Aorta (tissue), 5 donors: Measurements from ENCODE around the gene MAML2. TPM values are rescaled to one million over a fixed set of nuclear protein-coding genes. Genes with fewer than 3 reads are reported as not detected.
A peak's percentile ranks its signal among the peaks of the same experiment; 100 is the strongest.

Experiments used
- ATAC-seq: fragments of 200-7000 bp; cut with Tn5 transposase; one replicate; pipeline ENCODE4 v1.9.1; 2022; ENCODE audit warnings: moderate library complexity; ENCODE audit not compliant: low FRiP score
- DNase-seq, 2 donors: peaks; one replicate each; pipeline ENCODE4 v3.0.0-alpha.2; 2020
- H3K27ac ChIP-seq, 2 donors: one replicate each; pipeline ENCODE4 v1.5.1; 2013; ENCODE audit warnings: low read length in 2 of 2, mild to moderate bottlenecking in 2 of 2, moderate library complexity in 2 of 2, control low read depth in 1 of 2, inconsistent platforms in 1 of 2, low read depth in 1 of 2
- H3K27me3 ChIP-seq, 2 donors: one replicate each; pipeline ENCODE4 v1.6.1; 2013; ENCODE audit warnings: control low read depth in 1 of 2, low read length in 1 of 2, mild to moderate bottlenecking in 1 of 2, moderate library complexity in 1 of 2; ENCODE audit not compliant: insufficient read depth in 2 of 2, control insufficient read depth in 1 of 2
- H3K36me3 ChIP-seq, 2 donors: one replicate each; pipeline ENCODE4 v1.6.1; 2013; ENCODE audit warnings: control low read depth in 1 of 2, low read length in 1 of 2, mild to moderate bottlenecking in 1 of 2; ENCODE audit not compliant: insufficient read depth in 2 of 2, control insufficient read depth in 1 of 2
- H3K4me1 ChIP-seq, 2 donors: one replicate each; pipeline ENCODE4 v1.6.1; 2013; ENCODE audit warnings: low read length in 2 of 2, control low read depth in 1 of 2, mild to moderate bottlenecking in 1 of 2, moderate library complexity in 1 of 2; ENCODE audit not compliant: insufficient read depth in 2 of 2, control insufficient read depth in 1 of 2
- H3K4me3 ChIP-seq, 2 donors: one replicate each; pipeline ENCODE4 v1.5.1; 2013; ENCODE audit warnings: low read length in 2 of 2, control low read depth in 1 of 2, mild to moderate bottlenecking in 1 of 2
- H3K9me3 ChIP-seq: one replicate; pipeline ENCODE4 v1.6.1; 2013; ENCODE audit warnings: mild to moderate bottlenecking, low read length; ENCODE audit not compliant: control insufficient read depth
- WGBS, 2 donors: extraction: QIAGEN DNeasy Blood & Tissue Kit; methylation state at CpG; one replicate each; pipeline ENCODE4 v1.1.7; 2013; 5-methylcytosine and 5-hydroxymethylcytosine counted together
- intact Hi-C, 2 donors: fragments of 100-400 bp; cut with DNase I; formaldehyde crosslinking; loops; one replicate each; pipeline versions ENCODE4 v1.14.2 to v1.15.0; 2022
- polyA plus RNA-seq, 2 donors: library from polyadenylated mRNA; stranded (reverse); fragments of 200-250 nt; gene quantifications; one replicate each; pipeline ENCODE4 v1.2.3, GENCODE V29; 2013
- total RNA-seq, 2 donors: library from RNA; stranded (reverse); fragmentation: NEBNext Ultra II Directional; extraction: Animal tissue kit (Norgen Biotek cat#: 25700); gene quantifications; one replicate each; pipeline ENCODE4 v1.2.1, GENCODE V29; 2021
- donor health status: healthy with polysubstance abuse.
- donor health status: Bipolar disorder and iron deficiency.
- donor health status: DM: no; HTN: no; CAD: no.
- donor health status: DM: no; HTN: no; CAD: no.
- donor health status: DM: yes; HTN: yes; CAD: no.

Gene MAML2
- total and polyA plus RNA-seq, 4 donors, result 6.0 to 27.5 (median 14.0) TPM

DNA sequence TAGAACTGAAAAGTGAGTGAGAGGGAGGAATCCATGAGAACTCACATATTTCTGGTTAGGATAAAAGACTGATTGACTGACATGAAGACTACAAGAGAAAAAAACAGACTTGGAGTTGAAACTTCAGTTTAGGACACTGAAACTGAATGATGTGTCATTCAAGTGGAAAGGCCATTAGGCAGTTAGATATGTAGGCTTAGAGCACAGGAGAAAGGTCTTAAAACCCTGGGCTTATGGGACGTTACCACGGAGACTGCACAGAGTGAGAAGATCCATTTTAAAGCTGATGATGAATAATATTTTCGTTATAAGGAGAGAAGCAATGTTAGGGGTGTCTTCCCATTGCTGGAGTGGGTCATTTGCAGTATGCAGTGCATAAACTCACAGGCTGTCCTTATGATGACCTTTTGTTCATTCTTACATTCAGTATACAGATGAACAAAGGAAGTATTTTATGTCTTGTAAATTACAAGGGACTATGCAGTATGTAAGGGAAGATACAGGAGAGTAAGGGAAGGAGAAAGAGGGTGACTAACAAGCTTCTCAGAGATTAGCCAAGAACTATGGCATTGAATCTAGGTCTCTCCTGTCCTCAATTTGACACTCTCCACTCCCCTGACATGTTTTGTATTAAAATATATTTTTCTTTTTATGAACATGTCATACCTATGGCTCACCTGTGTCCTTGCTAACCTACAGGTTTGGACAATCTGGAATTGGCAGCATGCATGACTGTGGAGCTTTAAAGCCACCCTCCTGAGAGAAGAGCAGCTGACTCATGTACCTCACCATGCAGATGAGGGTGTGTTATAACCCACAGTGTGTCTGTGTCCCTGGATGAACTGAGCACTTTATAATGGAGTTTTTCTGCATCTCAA is 63.7 kb downstream of the MAML2 start:
- intact Hi-C loops, result no loop called here
- no peaks in the 10 kb centered on the region for H3K36me3 ChIP-seq
- no peak overlapping the region for H3K4me3 ChIP-seq
- no peaks in the 10 kb centered on the region for H3K9me3 ChIP-seq
- H3K27me3 ChIP-seq, result no peaks in the 10 kb centered on the region
- H3K27ac ChIP-seq, result no peak overlapping the region
- no peak for ATAC-seq
- no peak for DNase-seq
- WGBS, 2 donors, result 88 to 89% methylated on average over 3 of the region's 3 CpGs
- H3K4me1 ChIP-seq, result no peaks in the 10 kb centered on the region

DNA sequence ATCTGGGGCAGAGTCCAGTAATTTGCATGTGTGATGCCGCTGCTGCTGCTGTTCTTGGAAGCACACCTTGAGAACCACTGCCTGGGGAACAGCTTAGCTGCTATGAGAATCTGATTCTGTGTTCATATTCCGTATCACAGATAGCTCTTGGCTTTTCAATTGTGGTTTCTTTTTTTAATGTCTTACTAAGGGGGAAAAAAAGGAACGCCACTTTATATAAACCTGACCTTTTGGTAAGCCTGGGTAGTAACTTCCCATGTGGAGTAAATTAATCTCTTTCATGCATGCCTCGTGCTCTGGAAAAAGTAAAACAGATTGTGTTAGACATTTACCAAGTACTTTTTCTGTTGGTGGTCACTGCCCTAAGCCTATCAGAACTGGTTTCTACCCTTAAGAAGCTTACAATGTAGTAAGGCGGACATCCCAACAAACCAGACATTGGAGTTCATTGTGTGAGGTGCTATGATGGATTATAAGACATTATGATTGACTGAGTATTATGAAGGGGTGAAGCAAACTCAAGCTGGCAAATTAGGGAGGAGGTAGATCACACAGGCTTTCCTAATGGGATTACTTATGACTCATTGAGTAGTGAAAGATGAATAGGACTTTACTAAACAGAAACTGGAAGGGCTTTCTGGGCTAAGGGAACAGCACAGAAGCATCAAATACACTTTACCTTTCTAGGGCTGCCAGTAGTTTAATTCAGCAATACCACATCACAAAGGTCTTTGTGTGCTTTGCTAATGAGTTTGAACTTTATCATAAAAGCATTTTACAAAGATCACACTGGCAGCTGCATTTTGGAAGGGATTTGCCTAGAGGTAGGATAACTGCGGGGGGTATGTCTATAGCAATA is 64.7 kb downstream of the MAML2 start:
- Histone ChIP-seq H3K4me3 (no peak overlapping the region), H3K4me1 (no peaks in the 10 kb centered on the region), H3K27ac (no peak overlapping the region), H3K9me3 (no peaks in the 10 kb centered on the region), H3K27me3 (no peaks in the 10 kb centered on the region), H3K36me3 (no peaks in the 10 kb centered on the region)
- intact Hi-C loops, result no loop called here
- ATAC-seq (no peak), DNase-seq (no peak)
- WGBS, 2 donors, result 50 to 52% methylated on average over 6 of the region's 6 CpGs

GRCh38 chr11:96277696-96278038 is 65.3 kb downstream of the MAML2 start:
- ATAC-seq, result no peak
- Histone ChIP-seq H3K9me3 (no peaks in the 10 kb centered on the region), H3K4me3 (no peak overlapping the region), H3K27me3 (no peaks in the 10 kb centered on the region), H3K4me1 (no peaks in the 10 kb centered on the region), H3K27ac (no peak overlapping the region), H3K36me3 (no peaks in the 10 kb centered on the region)
- intact Hi-C loops, result no loop called here
- no peak for DNase-seq

DNA sequence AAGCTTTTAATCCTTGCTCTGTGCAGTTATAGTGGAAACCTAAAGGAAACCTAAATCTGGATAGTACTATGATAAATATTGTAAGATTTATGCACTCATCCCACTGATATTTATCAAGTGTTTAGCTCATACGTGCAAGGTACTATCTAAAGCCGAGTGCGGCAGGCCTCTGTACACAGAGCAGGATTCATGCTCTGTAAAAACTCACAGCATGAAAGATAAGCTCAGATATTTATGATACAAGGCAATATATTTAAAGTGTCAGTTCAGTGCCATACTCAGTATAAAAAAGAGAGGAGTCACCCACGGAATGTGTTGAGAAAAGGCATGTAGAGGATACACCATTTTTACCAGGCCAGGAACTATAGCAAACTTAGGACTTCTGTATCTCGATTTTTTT is 66.2 kb downstream of the MAML2 start:
- Histone ChIP-seq H3K27ac (no peak overlapping the region), H3K9me3 (no peaks in the 10 kb centered on the region), H3K36me3 (no peaks in the 10 kb centered on the region), H3K4me1 (peaks cover 0 to 3% of the 10 kb centered on the region in 2 donors), H3K27me3 (no peaks in the 10 kb centered on the region), H3K4me3 (no peak overlapping the region)
- intact Hi-C loops, result no loop called here
- ATAC-seq (no peak), DNase-seq (no peak)
- 82 to 83% methylated on average over 5 of the region's 5 CpGs for WGBS, 2 donors

DNA sequence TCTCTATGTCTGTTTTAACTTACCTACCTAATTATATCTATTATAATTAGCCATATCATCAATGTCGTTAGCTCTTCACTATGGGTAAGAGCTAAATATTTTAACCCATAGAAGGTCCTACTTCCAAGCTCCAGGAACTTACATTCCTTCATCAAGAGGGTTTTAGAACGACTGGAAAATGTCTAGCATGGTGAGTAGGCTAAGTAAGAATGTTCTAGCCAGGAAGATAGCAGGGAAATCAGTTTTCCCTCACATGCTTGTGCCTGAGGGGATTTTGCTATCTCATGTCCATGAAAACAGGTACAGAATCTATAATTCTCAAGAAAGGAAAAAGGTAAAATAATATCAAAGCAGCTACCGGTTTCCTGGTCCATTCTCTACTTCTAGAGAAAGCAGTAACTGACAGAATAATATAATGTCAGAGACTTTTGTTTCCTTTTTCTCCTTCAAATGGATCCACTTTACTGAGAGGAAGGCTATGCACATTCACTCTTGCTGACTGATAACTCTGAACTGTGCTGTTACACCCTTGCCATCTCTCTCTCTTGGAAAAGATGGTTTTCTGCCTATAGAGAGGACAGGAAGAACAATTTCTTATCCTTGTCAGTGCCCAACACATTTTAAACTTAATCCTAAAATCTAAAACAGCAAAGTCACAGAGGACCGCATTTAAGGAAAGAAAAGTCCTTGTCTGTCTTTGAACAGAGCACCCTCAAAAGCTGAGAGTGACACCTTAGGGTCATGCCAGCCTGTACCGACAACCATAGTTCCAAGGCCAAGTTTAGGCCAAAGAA is 67.0 kb downstream of the MAML2 start:
- Histone ChIP-seq H3K27ac (peak overlapping the region in 1 of 2 donors; percentile 17), H3K36me3 (no peaks in the 10 kb centered on the region), H3K4me1 (peaks cover 0 to 3% of the 10 kb centered on the region in 2 donors), H3K27me3 (no peaks in the 10 kb centered on the region), H3K4me3 (no peak overlapping the region), H3K9me3 (no peaks in the 10 kb centered on the region)
- ATAC-seq (no peak), DNase-seq (no peak)
- intact Hi-C loops, result no loop called here
- WGBS, 2 donors, result 49 to 56% methylated on average over 5 of the region's 5 CpGs

DNA sequence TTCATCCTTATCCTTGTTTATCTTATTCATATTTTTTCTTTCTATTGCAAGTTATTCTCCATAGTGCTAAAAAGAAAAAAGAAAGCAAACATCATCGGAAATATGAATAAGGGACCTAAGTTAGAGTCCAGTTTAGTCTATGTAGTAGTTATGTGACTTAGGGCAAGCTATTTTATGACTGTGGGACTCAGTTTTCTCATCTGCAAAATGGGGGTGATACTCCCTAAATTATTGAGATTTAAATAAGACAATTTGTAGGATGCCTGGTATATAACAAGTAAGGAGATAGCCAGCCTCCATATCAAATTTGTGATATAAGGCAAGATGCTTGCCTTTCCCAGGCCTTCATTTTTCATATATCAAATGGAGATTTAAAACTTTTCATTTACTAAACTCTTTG is 69.5 kb downstream of the MAML2 start:
- Histone ChIP-seq H3K4me1 (peaks cover 0 to 3% of the 10 kb centered on the region in 2 donors), H3K27ac (no peak overlapping the region), H3K36me3 (no peaks in the 10 kb centered on the region), H3K27me3 (no peaks in the 10 kb centered on the region), H3K9me3 (no peaks in the 10 kb centered on the region), H3K4me3 (no peak overlapping the region)
- intact Hi-C loops, result no loop called here
- ATAC-seq (no peak), DNase-seq (no peak)
- 76 to 79% methylated on average over 1 of the region's 1 CpG for WGBS, 2 donors

- ATAC-seq (peak; percentile 36), DNase-seq (no peak)
- Histone ChIP-seq H3K27me3 (no peaks in the 10 kb centered on the region), H3K4me3 (no peak overlapping the region), H3K9me3 (no peaks in the 10 kb centered on the region), H3K4me1 (peaks cover 0 to 3% of the 10 kb centered on the region in 2 donors), H3K27ac (peak overlapping the region in 1 of 2 donors; percentile 57), H3K36me3 (no peaks in the 10 kb centered on the region)
- 14 to 15% methylated on average over 3 of the region's 3 CpGs for WGBS, 2 donors
- intact Hi-C loops, result no loop called here
Measured at GRCh38 chr11:96272529-96273222, 70.3 kb downstream of the MAML2 start.

DNA sequence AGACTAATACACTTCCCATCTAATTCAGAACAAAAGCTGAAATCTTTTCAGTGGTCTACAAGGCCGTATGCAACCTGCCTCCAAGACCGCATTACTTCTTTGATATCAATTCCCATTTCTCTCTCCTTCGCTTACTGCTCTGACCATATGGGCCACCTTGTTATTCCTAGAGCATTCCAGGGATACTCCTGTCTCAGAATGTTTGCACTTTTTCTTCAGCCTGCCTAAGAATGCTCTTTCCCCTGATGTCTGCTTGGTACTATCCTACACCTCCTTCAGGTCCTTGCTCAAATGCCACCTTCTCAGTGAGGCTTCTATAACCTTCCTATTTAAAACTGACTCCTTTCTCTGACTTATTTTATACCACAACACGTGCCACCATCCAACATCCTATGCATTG is 71.2 kb downstream of the MAML2 start:
- Histone ChIP-seq H3K27me3 (no peaks in the 10 kb centered on the region), H3K4me3 (no peak overlapping the region), H3K4me1 (peaks cover 0 to 3% of the 10 kb centered on the region in 2 donors), H3K36me3 (no peaks in the 10 kb centered on the region), H3K27ac (no peak overlapping the region), H3K9me3 (no peaks in the 10 kb centered on the region)
- WGBS, 2 donors, result 94 to 97% methylated on average over 4 of the region's 4 CpGs
- intact Hi-C loops, result no loop called here
- DNase-seq (no peak), ATAC-seq (no peak)
